ENCODE data around the gene WFDC5.

DNA sequence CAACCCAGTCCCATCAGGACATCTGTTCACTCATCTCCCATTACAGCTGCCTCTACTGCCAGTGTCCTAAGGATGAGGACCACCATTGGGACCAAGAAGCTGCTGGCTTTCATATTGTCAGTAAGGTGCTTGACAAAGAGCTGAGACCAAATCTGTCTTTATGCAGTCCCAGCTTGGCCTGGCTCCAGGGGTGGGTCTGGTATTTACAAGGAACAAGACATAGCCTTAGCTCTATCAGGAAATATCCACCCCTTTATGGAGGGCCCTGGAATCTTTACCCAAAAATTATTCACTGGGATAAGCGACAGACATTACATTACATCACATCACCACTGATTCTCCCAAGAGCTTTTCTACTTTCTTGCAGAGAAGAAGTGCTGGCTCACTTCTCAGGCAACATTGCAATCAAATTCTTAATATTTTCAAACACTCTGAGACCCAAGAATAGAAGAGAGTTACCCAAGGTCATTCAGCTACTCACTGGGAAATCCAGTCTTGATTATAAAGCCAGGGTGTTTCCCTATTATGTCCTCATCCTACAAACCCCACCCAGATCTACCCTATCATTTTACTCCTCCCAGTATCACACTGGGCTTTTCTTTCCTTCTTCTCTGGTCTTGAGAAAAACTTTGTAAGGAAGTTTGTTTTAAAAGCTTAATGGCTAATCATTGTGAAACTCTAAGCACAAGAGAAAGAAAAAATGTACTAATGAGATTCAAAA, 48.3 kb upstream of the WFDC5 start:
- TF ChIP-seq, protein P1, sequence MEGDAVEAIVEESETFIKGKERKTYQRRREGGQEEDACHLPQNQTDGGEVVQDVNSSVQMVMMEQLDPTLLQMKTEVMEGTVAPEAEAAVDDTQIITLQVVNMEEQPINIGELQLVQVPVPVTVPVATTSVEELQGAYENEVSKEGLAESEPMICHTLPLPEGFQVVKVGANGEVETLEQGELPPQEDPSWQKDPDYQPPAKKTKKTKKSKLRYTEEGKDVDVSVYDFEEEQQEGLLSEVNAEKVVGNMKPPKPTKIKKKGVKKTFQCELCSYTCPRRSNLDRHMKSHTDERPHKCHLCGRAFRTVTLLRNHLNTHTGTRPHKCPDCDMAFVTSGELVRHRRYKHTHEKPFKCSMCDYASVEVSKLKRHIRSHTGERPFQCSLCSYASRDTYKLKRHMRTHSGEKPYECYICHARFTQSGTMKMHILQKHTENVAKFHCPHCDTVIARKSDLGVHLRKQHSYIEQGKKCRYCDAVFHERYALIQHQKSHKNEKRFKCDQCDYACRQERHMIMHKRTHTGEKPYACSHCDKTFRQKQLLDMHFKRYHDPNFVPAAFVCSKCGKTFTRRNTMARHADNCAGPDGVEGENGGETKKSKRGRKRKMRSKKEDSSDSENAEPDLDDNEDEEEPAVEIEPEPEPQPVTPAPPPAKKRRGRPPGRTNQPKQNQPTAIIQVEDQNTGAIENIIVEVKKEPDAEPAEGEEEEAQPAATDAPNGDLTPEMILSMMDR (IDR thresholded peaks at IDR 0.05) = no peak
- TF ChIP-seq POLR2A (IDR thresholded peaks at IDR 0.05) = no peak
